Measurements from ENCODE around the gene NUB1.
"Not testable (repeated sequence)": the region's sequence is repeated elsewhere in the genome, so short reads cannot be mapped to it uniquely, and the experiment has no call there.

- TF ChIP-seq CTCF (IDR thresholded peaks at IDR 0.05); RAD21 (IDR thresholded peaks at IDR 0.05; ENCODE audit: low read length); EZH2phosphoT487 (IDR thresholded peaks at IDR 0.05; ENCODE audit: borderline replicate concordance, low read depth); TAF1 (IDR thresholded peaks at IDR 0.05; ENCODE audit: borderline replicate concordance, low read depth, low read length); POLR2AphosphoS5 (IDR thresholded peaks at IDR 0.05; ENCODE audit: low read depth, low read length); FOXM1 (IDR thresholded peaks at IDR 0.05; ENCODE audit: low read depth); JUND (IDR thresholded peaks at IDR 0.05): not testable (repeated sequence)
Measured at GRCh38 chr7:151304251-151304650, 37.4 kb upstream of the NUB1 start.

Data from SK-N-SH (cell line).